Right lobe of liver (tissue), 4 donors: ENCODE measurements around the gene SHLD1.

ENCODE experiments used
- CTCF ChIP-seq, 4 donors: fragments of 200-600 bp in 3 of 4; fragments of 450-650 bp in 1 of 4; IDR thresholded peaks; one replicate each; pipeline versions ENCODE4 v1.5.1 to v1.8.0; 2016 to 2022; ENCODE audit warnings: antibody characterized with exemption in 4 of 4, mild to moderate bottlenecking in 2 of 4
- POLR2A ChIP-seq: fragments of 450-650 bp; IDR thresholded peaks from one replicate; pipeline ENCODE4 v1.6.1; 2017; ENCODE audit warnings: antibody characterized with exemption, mild to moderate bottlenecking
- donor health status: DM: no; HTN: no; CAD: no.
- donor health status: DM: no; HTN: no; CAD: no.
- donor health status: DM: no; HTN: yes; CAD: no.

- no peak for TF ChIP-seq CTCF (IDR thresholded peaks at IDR 0.05)
- TF ChIP-seq POLR2A: no peak
Observed at GRCh38 chr20:5780846-5781217, 30.6 kb downstream of the SHLD1 start.
